ENCODE results near the gene BAIAP2L1. TPM values are rescaled to one million over a fixed set of nuclear protein-coding genes. Genes with fewer than 3 reads are reported as not detected.

BAIAP2L1 gene
- total and polyA plus RNA-seq, 2 of the 8 experiments (the other 6 are each of a cell fraction or from before 2014, with no cell fraction given): 19.2 to 42.9 TPM

- H2BK15ac ChIP-seq (ENCODE audit: low read length): no peak overlapping the region
- TF ChIP-seq KDM4A (IDR thresholded peaks at IDR 0.05; ENCODE audit: low read depth, low read length, severe bottlenecking) (no peak), PHF8 (conservative IDR thresholded peaks at IDR 0.05; ENCODE audit: low read depth, low read length) (no peak), RBBP5 (IDR thresholded peaks at IDR 0.05; ENCODE audit: borderline replicate concordance, low read depth, low read length) (no peak), SP2 (IDR thresholded peaks at IDR 0.05; ENCODE audit: low read length) (no peak), POU5F1 (IDR thresholded peaks at IDR 0.05; ENCODE audit: low read depth, low read length) (no peak)
- no peaks in the 10 kb centered on the region for H3K9me3 ChIP-seq (ENCODE audit: insufficient read depth in 2 of 2, low read depth in 1 of 2, low read length in 1 of 2)
- peaks cover 0 to 34% of the 10 kb centered on the region in 2 experiments; a peak in 3 of 4 replicates for H3K79me2 ChIP-seq (ENCODE audit: control insufficient read depth in 1 of 2, insufficient read depth in 2 of 2, low read length in 2 of 2)
- H3K4me3 ChIP-seq (ENCODE audit: extremely low read depth in 1 of 4, insufficient read depth in 2 of 4, low read depth in 3 of 4, low read length in 4 of 4): no peak overlapping the region
- H2BK120ac ChIP-seq (replicated peaks; ENCODE audit: low read depth, low read length): no peak overlapping the region
- H3K4ac ChIP-seq (replicated peaks; ENCODE audit: insufficient read length, low read depth, low read length): no peak overlapping the region
- no peak overlapping the region for H2AFZ ChIP-seq (ENCODE audit: low read length)
- H4K8ac ChIP-seq (ENCODE audit: extremely low read depth, insufficient read depth, low read length): no peak overlapping the region
- H3K4me1 ChIP-seq (replicated peaks in 1 of 4; ENCODE audit: control insufficient read depth in 3 of 4, insufficient read depth in 4 of 4, low read length in 3 of 4): peaks cover 0 to 2% (median 0%) of the 10 kb centered on the region in 4 experiments; a peak in 2 of 7 replicates
- H3K27ac ChIP-seq (ENCODE audit: low read depth, low read length): no peak overlapping the region
- H3K18ac ChIP-seq (ENCODE audit: extremely low read depth, low read length): no peak overlapping the region
- no peak overlapping the region for H3K56ac ChIP-seq (replicated peaks; ENCODE audit: insufficient read length, low read depth, low read length)
- ChIA-PET CTCF (ENCODE audit: partially characterized antibody) (interaction anchor here (1.5 to 1.6 kb wide), 2 partner anchors 8 to 14 kb away, joined by 3 to 4 read pairs; no protein-coding TSS in a partner anchor), POLR2A (ENCODE audit: partially characterized antibody) (interaction anchor here (0.6 to 1.8 kb wide), 3 partner anchors 32 to 63 kb away, joined by 3 to 4 read pairs (median 3); partner anchors contain the start of gene BAIAP2L1)
- no peak overlapping the region for H2BK20ac ChIP-seq (ENCODE audit: low read length)
- DNase-seq (ENCODE audit: low read depth in 1 of 2, low spot score in 2 of 2) (no peak), FAIRE-seq (no peak)
- H3K79me1 ChIP-seq (ENCODE audit: low read depth, low read length): no peaks in the 10 kb centered on the region; the same call in 1 of the 2 replicates
- no peak overlapping the region for H3K14ac ChIP-seq (ENCODE audit: insufficient read length)
- no peak overlapping the region for H2BK12ac ChIP-seq (ENCODE audit: low read depth, low read length)
- H2BK5ac ChIP-seq (ENCODE audit: low read depth, low read length): no peak overlapping the region
- no peak overlapping the region for H2AK5ac ChIP-seq (ENCODE audit: low read depth, low read length)
- H3K27me3 ChIP-seq (replicated peaks in 1 of 4; ENCODE audit: control insufficient read depth in 3 of 4, extremely low read depth in 1 of 4, insufficient read depth in 3 of 4, low read length in 3 of 4): no peaks in the 10 kb centered on the region; a peak in 1 of 7 replicates
- H4K91ac ChIP-seq (replicated peaks; ENCODE audit: insufficient read length, low read length): no peak overlapping the region
- peaks cover 2 to 9% of the 10 kb centered on the region in 2 experiments for H4K20me1 ChIP-seq (replicated peaks in 1 of 2; ENCODE audit: control insufficient read depth in 1 of 2, insufficient read depth in 2 of 2, low read length in 2 of 2)
- WGBS, 2 experiments (ENCODE audit: extremely low coverage in 1 of 2, insufficient coverage in 1 of 2, insufficient read length in 1 of 2, insufficient replicate concordance in 2 of 2, low coverage in 1 of 2, low lambda C conversion rate in 2 of 2, missing lambda C conversion rate in 1 of 2): 91% methylated on average over 8 of the region's 8 CpGs; no CpG with 5 or more reads in 1 of the 2 experiments
- H3K4me2 ChIP-seq (ENCODE audit: insufficient read depth in 1 of 2, low read depth in 2 of 2, low read length in 2 of 2): no peak overlapping the region
- H3K9ac ChIP-seq (replicated peaks in 1 of 4; ENCODE audit: extremely low read depth in 1 of 4, low read depth in 3 of 4, low read length in 3 of 4): no peak overlapping the region
- no peaks in the 10 kb centered on the region; the same call in 1 of the 2 replicates for H3K23me2 ChIP-seq (ENCODE audit: low read depth, low read length)
- no peak overlapping the region for H4K5ac ChIP-seq (ENCODE audit: insufficient read length, low read depth, low read length)
- H3K36me3 ChIP-seq (ENCODE audit: control insufficient read depth in 2 of 4, insufficient read depth in 4 of 4, low read length in 3 of 4): no peaks in the 10 kb centered on the region
- no peak overlapping the region for H3K23ac ChIP-seq (ENCODE audit: insufficient read length)
Observed at GRCh38 chr7:98368716-98369115, 32.2 kb downstream of the BAIAP2L1 start.
